Hematopoietic multipotent progenitor cell treated with erythropoietin and hydrocortisone succinate and interleukin-3 and kit ligand, for 6 days (in vitro differentiated cells): ENCODE data around the gene CASP3.
"Not testable (repeated sequence)": the region's sequence is repeated elsewhere in the genome, so short reads cannot be mapped to it uniquely, and the experiment has no call there.

Source experiments
- DNase-seq: peaks from one replicate; pipeline ENCODE4 v3.0.0-alpha.2; 2015

Gene CASP3

GRCh38 chr4:184662236-184662635, 13.0 kb upstream of the CASP3 start:
- DNase-seq: no peak

DNA sequence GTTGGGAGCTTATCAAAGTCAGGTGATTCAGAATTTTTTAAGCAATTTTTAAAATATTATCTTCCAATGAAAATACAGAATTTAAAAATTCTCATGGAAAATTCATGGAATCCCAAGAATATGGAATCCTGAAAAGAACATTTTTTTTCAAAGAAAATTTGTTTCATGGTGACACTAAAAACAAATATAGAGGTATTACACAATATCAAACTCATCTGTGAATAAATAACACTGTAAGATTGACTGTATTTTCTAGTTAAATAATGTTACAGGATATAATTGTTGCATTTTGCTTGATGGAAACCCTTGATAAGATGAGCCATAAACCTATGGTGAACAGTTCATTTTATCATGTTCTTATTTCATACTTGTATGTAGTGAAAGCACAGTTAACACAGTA, 11.7 kb upstream of the CASP3 start:
- no peak for DNase-seq

DNA sequence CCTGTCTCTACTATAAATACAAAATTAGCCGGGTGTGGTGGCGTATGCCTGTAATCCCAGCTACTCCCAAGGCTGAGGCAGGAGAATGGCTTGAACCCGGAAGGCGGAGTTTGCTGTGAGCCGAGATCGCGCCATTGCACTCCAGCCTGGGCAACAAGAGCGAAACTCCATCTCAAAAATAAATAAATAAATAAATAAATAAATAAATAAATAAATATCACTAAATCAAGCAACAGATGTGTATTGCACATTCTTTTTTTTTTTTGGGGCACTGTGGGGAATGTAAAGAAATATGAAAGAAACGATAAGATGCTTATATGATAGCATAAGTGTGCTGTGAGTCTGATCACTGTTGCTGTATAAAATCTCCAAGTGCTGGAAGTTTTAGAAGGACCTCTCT, 8.6 kb upstream of the CASP3 start:
- not testable (repeated sequence) for DNase-seq

GRCh38 chr4:184657144-184657543, 7.9 kb upstream of the CASP3 start:
- no peak for DNase-seq

GRCh38 chr4:184655889-184656869, 6.9 kb upstream of the CASP3 start:
- DNase-seq: no peak

DNA sequence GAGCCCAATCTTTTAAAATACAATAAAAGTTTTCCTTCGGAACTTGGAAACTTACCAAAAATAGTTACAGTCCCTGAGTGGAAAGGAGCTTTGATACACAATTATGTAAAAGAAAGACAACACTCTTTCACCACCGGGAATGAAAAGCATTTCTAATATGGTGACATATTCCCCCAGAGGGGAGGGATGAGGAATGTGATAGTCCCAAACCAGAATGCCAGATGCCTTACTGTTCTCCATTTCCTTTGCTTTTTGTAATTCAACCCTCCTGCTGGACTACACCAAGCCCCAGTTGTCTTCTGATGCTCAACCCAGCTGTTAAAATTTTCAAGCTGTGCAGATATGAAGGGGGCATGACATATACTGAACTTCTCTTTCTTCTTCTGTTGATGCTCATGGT, 4.4 kb upstream of the CASP3 start:
- no peak for DNase-seq

DNA sequence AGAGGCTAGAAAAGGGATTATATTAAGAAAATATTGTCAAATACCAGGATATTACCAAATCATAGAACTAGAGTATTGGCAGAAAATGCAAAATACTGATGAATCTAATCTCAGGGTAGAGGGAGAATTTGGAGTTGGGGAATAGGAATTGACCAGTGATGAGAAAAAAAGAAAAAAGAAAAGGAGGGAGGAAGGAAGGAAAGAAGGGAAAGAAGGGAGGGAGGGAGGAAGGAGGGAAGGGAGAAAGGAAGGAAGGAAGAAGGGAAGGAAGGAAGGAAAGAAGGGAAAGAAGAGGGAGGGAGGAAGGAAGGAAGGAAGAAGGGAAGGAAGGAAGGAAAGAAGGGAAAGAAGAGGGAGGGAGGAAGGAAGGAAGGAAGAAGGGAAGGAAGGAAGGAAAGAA, 3.4 kb upstream of the CASP3 start:
- DNase-seq: not testable (repeated sequence)

GRCh38 chr4:184651899-184652298, 2.7 kb upstream of the CASP3 start:
- no peak for DNase-seq

DNA sequence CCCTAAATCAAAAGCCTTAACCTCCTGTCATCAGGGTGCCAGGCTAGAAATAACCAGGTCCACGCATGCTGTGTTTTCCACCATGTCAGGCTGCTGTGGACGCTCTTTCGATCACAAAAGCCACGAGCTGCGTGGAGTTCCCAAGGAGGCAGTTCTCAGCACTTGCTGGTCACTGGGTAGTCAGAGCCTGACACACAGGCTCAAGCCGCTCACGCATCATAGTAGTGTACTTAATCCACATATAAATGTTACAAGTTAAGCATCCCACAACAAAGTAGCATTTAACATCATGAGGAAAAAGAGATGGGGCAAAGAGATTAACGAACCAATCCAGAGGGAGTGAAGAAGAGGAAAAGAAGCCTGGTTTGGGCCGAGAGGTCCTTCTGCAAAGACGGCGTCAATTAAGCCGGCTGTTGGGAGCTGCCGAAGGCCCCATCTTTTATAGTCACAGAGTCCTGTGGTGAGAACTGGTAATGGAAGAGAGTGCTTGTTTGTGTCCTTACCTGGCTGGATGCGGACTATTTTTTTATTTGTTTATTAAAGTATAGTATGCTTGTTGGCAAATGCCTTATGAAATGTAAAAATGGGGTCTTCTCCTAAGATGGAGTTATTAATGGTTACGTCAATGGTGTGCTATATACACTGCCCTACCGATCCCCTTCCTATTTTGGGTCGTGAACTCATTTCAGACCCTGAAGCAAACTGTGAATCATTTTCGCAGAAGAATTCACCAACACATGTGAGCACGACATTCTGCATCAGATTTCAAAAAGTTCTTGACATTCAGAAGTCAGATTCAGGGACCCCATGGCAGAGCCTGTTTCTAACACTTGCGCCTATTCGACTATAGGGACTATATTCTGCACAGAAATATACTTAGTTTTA, 966 bp upstream of the CASP3 start:
- DNase-seq: peak; percentile 65

GRCh38 chr4:184648313-184649025, 778 bp downstream of the CASP3 start:
- DNase-seq: peak; percentile 57

GRCh38 chr4:184648054-184648312, 1.3 kb downstream of the CASP3 start:
- DNase-seq: no peak

DNA sequence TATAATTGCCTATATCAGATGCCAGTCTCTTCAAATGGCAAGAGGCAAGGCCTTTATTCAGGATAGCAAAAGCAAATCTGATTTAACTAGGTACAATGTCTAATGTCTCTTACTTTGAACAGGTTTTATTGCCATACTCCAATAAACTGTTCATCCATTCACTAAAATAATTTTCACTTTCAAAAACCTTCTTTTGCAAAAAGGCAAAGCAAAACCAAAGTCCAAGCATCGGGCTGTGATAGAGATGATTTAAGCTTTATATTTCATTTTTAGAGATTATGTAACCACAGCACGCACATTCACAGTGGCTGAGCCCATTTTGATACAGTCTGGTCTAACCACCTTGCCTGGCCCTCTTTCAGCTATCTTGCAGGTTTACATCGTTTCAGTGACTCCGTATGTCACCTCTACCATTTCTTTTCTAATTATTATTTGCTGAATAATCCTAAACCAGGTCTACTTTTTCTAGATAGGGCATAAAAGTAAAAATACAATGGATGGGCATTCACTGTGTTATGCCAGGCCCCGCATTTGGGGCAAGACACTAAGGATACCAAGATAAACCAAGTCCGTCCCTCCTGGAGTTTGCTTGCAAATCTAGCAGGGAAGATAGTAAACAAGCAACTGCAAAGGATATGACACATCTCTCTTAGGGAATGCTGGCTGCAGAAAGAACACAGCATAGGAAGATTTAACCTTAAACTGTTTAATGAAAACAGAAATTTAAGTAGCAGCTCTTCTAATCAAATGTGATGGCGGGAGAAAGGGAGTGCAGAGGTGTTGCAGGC, 1.8 kb downstream of the CASP3 start:
- DNase-seq: no peak

- no peak for DNase-seq
Measured at GRCh38 chr4:184645904-184646610, 3.2 kb downstream of the CASP3 start.

DNA sequence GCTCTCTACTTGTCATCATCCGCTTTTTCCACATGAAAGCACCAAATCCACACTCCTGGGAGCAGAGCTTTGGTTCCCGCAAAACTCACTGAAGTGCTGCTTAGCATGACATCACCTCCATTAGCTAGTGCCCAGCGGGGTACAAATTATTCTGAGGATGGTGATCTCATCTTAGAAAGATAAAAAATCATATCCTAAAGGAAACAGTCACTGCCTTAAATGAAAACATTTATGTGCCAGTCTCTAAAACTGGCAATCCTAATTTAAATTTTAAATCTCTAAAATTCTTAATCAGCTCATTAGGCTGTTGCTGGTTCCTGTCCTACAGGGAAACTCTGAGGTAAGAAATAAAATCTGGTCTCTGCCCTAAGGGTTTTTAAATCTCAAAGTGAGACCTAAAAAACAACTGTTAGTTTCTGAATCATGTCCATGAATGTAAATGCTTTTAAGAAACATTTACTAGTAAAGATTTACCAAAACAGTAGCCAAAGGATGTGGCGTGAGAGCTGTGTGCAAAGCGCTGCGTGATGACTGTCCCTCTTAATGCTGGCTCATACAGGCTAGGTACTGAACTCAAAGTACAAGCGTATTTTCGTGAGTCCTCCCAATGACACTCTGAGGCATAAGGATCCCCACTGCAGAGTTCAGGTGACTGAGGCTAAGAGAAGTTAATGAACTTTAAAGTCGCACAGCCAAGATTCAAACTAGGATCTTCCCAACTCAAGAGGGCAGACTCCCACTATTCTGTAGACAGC, 4.5 kb downstream of the CASP3 start:
- no peak for DNase-seq

GRCh38 chr4:184643731-184644130, 5.5 kb downstream of the CASP3 start:
- no peak for DNase-seq

- DNase-seq: no peak
Measured at GRCh38 chr4:184641451-184641850, 7.8 kb downstream of the CASP3 start.

DNA sequence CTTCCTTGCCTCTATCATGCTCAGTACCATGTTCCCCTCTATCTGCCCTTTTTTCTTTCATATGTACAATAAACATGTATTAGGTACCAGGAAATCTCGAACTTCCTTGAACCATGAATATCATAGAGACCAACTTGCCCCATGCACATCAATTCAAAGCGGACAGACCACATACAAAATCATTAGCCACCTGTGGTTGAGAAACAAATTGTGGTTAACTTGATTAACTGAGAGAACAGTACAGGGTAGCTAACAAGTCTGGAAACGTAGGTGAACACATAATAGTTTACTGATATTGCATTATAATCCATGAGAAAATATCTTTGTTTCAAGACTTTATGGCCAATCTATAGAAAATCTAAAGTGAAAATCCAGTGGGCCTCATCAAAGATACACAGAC, 8.2 kb downstream of the CASP3 start:
- no peak for DNase-seq

GRCh38 chr4:184636897-184637296, 12.3 kb downstream of the CASP3 start:
- DNase-seq: no peak

DNA sequence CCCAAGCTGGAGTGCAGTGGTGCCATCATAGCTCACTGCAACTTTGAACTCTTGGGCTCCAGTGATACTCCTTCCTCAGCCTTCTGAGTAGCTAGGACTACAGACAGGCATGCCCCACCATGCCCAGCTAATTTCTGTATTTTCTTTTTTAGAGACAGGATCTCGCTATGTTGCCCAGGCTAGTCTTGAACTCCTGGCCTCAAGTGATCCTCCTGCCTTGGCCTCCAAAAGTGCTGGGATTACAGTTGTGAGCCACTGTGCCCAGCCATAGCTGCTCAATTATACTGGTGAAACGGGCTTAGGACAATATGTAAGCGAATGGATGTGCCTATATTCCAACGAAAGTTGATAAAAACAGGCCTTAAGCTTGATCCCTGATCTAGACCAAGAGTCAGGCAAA, 13.1 kb downstream of the CASP3 start:
- no peak for DNase-seq

- DNase-seq: no peak
Measured at GRCh38 chr4:184635381-184635780, 13.9 kb downstream of the CASP3 start.

DNA sequence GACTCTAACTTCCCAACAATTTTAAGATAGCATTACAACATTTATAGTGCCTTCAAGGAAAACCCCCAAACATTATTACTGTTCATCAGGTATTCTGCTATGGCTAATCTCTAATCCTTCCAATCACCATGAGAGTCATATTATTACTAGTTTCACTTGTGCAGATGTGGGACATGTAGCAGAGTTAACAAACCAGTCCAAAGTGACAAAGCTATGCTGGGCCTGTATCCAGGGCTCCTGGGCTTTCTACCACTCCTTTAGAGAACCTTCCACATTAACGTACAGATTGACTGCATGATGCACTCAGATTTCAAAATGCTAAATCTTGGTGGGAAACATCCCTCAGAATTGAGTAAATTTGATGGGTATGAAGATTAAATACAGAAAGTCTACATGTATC, 16.4 kb downstream of the CASP3 start:
- DNase-seq: no peak
